Body of pancreas (tissue), 4 donors: ENCODE data around the gene CPNE2.

Source experiments
- POLR2A ChIP-seq, 3 donors: fragments of 450-650 bp; IDR thresholded peaks; one replicate each; pipeline ENCODE4 v1.6.1; 2016; ENCODE audit warnings: antibody characterized with exemption in 3 of 3, mild to moderate bottlenecking in 2 of 3
- TF ChIP-seq, protein P1 (sequence below), 7 experiments: fragments of 450-650 bp in 4 of 7; fragments of 200-600 bp in 3 of 7; sonication (generic) in 3 of 7; IDR thresholded peaks; one replicate each; pipeline ENCODE4 v1.5.1; 2016 to 2019; ENCODE audit warnings: antibody characterized with exemption in 7 of 7

DNA sequence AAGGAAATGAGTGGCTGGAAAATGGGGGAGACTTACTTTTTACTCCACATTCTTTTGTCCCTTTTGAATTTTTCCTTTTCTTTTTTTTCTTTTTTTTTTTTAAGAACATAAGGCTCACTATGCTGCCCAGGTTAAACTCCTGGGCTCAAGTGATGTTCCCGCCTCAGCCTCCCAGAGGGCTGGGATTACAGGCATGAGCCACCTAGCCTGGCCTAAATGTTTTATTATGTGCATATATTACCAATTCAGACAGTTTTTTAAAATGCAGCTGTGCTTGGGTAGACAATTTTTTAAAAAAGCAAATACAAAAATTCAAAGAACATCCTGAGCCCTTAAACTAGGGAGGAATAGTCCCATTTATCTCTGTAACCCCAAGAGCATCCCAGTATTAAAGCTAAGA lies 65.2 kb downstream of the CPNE2 start:
- TF ChIP-seq, protein P1, sequence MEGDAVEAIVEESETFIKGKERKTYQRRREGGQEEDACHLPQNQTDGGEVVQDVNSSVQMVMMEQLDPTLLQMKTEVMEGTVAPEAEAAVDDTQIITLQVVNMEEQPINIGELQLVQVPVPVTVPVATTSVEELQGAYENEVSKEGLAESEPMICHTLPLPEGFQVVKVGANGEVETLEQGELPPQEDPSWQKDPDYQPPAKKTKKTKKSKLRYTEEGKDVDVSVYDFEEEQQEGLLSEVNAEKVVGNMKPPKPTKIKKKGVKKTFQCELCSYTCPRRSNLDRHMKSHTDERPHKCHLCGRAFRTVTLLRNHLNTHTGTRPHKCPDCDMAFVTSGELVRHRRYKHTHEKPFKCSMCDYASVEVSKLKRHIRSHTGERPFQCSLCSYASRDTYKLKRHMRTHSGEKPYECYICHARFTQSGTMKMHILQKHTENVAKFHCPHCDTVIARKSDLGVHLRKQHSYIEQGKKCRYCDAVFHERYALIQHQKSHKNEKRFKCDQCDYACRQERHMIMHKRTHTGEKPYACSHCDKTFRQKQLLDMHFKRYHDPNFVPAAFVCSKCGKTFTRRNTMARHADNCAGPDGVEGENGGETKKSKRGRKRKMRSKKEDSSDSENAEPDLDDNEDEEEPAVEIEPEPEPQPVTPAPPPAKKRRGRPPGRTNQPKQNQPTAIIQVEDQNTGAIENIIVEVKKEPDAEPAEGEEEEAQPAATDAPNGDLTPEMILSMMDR (IDR thresholded peaks at IDR 0.05): no peak
- TF ChIP-seq POLR2A (IDR thresholded peaks at IDR 0.05): no peak
